ENCODE results near the gene RNF141. TPM values are rescaled to one million over a fixed set of nuclear protein-coding genes. Genes with fewer than 3 reads are reported as not detected.

The RNF141 gene, protein sequence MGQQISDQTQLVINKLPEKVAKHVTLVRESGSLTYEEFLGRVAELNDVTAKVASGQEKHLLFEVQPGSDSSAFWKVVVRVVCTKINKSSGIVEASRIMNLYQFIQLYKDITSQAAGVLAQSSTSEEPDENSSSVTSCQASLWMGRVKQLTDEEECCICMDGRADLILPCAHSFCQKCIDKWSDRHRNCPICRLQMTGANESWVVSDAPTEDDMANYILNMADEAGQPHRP
- 29.7 TPM for polyA plus RNA-seq (2013, experiment 1 of 2; ENCODE audit: insufficient read length)
- polyA plus RNA-seq (2013, experiment 2 of 2; ENCODE audit: insufficient read length): 32.3 TPM

DNA sequence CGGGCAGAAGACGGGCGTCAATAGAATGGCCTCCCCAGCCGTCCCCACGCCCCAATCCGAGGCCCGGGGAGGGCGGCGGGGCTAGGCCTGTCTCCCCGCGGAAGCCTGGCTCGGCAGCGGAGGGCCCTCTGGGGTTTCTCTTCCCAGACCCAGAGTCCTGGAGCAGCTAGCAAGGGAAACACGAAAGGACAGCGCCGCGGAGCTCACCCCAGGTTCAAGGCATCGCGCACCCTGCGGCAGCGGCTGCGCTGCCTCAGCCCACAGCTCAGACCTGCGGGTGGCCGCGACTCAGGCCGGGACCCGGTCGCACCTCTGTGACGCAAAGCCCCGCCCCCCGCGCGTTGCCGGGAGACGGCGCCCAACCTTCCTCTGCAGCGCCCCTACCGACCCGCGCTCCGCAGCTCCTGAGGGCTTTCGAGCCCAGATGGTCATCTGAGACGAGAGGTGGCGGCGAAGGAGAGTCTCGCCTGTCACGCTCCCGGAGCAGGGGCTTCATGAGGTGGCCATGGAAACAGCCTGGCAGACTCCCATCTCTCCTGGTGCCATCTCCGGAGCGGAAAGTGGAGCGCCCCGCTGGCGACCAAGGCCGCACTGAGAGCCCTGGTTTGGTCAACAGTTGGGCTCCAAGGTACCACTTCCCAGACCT, at the start of gene RNF141:
Gene RNF141 (minus strand): TSS at position 273 of the 646 bp plus-strand sequence. CDS start 7,029 bp downstream, outside the sequence.
- peak; percentile 92 for DNase-seq

DNA sequence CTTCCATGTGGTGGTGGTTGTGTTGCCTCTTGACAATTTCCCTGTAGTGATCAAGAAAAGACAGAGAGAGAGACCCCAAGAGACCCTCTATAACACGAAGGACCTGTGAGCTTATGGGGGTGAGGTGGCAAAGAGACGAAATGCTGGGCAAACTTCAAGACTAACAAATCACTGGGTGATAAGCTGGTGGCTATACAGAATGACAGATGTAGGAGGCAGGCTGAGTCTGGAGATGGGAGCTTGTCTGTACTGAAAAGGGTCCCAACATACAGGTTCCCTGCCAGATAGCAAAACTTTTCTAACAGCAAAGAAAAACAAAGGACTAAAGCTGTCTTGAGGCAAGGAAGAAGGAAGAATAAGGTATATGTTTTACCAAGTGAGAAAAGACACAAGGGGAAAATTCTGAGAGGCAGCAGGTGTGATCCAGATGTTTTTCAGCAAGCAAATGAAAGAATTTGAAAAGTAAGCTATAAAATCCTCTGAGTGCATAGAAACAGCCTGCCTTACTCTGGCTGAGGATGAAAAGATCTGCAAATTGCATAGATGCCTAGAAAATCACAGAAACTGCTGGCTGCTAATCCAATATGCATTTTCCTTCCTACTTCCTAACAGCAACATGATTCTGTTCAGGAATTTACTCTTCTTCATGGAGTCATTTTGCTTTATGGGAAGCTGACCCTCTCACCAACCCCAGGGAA, 49.4 kb upstream of the RNF141 start:
- peak; percentile 40 for DNase-seq

DNA sequence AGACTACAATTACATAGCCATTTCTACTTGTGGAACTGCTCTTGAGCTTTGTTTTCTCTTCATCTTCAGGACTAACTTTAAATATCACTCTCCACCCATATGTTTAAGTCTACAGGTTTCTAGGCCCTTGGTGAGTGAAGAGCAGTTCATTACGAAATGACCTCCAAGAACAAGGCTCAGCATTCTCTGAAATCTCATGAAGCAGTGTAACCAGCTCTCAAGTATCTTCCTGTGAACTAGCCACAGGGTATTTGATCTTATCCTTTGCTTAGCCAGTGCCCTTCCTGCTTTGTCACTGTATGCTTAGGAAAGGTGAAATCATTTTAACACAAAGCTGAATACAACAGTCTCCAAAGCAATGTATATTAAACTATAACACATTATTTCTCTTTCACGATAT, 47.9 kb upstream of the RNF141 start:
- DNase-seq: no peak

DNA sequence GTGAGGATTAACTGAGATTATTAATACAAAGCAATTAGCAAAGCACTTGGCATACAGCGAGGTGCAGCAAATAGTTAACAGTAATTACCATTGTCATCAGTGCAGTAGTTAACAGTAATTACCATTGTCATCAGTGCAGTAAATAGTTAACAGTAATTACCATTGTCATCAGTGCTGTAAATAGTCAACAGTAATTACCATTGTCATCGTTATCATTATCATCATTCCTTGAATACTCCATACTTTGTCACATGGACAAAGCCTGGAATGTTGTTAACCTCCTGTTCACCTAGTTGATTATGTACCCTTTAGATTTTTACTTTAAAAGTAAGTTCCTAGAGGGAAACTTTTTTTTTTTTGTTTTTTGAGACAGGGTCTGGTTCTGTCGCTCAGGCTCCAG, 47.0 kb upstream of the RNF141 start:
- DNase-seq: no peak

DNA sequence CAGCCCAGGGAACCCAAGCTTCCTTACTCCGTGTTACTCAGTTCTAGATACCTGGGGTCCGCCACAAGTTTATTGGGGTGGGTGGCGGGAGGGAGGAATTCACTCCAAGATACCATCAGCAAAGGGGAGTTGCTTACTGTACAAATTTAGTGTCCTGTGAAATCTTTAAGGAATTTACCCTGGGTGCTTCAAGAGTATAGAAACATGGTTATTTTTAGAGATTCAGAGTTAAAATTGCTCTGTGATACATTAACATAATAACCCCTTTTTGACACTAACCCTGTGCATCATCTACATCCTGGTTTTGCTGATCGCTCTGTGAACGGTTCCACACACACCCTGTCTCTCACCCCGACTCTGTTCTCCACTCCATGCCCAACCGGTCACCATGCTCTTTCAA, 46.4 kb upstream of the RNF141 start:
- no peak for DNase-seq

DNA sequence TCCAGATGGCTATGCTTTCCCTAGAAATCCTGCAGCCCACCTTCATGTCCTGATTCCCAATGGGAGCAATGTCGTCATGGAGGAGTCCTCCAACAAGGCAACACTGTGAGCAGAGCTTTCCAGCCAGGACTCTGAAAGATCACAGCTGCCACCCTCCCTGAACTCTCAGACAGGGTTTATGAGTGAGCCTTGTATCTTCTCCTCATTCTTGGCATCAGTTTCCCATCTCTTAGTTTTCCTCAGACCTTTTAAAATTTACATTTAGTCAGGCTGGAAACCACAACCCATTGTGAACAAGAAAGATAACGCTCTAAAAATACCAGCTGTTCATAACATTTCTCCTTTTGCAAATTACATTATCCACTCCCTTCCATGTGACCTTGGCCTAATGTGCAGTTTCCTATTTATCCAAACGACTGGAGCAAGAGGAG, 43.1 kb upstream of the RNF141 start:
- DNase-seq: no peak

DNA sequence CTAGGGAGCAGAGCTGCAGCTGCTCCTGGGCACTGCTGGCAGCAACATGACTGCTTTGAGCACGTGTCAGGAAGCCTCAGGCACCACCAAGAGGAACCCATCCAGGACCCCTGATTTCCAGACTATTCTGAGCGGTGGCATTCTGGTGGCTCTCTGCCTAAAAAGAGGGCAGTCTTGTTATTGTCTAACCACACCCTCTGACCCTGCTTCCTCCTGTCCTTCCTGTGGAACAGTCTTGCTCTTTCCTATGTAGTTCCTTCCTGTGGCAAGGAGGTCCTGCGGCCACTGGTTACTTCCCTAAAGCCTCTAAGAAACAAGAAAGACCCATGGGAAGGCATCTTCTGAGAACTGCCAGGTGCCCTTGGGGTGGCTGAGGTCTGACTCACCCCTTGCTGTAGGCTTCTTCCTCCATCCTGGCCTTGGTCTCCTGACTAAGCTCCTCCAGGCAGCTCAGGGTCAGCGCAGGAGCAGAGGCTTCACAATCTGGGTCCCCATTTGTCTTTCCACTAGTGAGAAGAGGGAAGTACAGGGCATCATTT, 40.6 kb upstream of the RNF141 start:
- DNase-seq: no peak

DNA sequence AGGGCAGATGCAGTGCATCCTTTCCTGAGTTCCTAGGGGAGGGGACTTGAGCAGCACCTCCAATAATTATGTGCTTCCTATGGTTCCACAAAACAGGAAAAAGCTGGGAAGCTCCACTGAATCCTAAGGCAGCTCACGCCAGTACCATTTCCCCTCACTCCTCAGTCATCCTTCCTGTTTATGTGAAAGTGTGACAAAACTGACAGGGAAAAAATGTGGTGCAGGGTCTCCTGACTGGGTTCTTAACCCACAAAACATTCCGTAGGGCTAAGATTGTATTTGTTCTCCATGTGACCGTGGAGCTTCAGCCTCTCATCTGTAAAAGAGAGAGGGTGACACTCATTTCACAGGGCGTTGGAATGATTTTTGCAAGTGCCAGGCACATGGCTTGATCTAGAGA, 39.6 kb upstream of the RNF141 start:
- DNase-seq: no peak

DNA sequence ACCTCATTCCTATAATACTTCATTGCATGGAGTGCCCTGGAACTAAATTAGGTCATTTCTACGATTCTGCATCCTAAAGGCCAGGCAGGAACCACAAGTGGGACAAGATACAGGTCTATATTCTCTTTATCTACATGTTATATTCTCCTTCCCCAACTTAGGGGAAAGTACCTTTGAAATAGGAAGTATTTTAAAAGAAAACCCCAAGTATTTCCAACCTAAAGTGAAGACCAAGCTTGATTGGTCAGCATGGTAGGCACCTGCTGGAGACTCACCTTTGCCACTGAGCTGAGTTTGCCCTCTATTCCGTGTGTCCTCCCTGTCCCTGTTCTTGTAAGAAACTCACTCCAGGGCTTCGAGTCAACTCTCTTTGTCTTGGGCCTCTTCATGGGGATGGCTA, 38.7 kb upstream of the RNF141 start:
- no peak for DNase-seq

DNA sequence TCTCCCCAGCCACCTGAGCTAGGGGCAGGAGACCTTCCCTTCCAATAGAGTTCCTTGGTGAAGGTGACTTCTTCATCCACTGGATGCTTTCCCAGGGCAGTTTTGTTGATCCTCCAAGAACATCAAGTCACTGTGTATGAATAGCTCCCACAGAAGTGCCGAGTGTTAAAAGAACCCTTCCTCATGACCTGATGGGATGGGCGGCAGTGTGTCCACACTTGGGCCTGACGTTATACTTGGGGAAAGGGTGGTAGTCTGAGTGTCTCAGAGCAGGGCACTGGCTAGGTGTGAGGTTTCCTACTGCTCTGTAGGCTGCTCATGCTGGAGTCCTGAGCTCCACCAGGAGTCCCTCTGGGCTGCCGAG, 35.0 kb upstream of the RNF141 start:
- DNase-seq: no peak

DNA sequence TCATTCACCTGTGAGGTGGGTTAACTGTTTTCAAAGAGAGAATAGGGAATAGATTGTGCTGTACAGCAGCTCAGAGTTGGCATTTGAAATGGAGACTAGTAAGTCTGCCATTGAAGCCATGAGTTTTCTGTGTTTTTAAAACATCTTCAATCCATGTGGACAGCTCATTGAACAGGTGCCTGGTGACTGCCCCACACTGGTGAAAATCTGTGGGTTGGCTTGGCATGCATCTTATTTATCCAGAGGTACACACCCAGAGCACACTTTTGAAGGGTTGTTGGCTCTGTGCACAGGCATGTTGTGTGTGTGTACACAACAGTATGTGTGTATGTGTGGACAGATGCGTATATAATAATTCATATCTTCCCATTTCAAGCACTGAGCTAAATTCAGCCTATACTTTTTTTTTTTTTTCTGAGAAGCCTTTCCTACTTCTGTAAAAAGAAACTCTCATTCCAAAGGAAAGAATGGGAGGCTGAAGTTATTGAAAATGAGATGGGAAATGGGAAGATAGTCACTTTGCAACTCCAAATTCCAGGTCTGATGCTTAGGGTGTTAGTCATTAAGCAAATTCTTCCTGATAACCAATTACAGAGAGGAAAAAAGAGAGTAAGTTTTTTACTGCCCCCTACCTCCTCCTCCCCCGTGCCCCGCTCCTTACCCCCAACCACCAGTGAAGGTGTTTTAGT, 34.5 kb upstream of the RNF141 start:
- DNase-seq: no peak

DNA sequence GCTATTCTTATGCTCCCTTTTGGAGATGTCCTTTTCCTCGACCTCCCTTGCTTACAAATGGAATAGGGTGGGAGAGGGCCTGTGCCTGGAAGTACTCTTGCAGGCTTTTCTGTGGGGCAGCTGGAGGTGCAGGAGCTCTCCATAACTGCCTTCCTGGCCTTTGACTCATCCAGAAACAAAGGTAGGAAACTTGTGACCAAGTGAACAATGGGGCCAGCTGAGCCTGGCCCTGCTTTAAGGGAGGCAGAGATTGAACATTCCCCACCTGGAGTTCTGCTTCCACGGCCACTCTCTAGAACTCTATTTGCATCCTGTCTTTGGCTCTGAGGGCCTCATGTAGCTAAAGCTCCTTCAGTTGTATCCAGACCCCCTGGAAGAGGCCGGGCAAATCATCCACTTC, 32.6 kb upstream of the RNF141 start:
- DNase-seq: no peak

DNA sequence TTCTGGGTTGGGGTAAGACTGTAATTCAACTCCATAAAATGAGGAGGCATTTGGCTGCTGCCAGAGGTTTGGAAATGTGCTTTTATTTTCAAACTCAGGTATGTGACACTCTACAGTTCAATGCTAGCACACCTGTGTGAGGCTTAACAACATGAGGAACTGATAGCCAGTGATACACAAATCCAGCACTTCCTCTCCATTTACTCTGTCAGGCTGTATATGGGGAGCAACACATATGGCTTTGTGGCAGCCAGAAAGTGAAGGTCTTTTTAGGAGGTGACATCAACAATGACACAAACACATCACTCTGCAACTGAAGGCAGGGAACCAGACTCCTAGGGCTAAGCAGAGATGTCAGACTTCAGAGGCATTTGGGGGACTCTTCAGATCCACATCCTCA, 32.0 kb upstream of the RNF141 start:
- no peak for DNase-seq

DNA sequence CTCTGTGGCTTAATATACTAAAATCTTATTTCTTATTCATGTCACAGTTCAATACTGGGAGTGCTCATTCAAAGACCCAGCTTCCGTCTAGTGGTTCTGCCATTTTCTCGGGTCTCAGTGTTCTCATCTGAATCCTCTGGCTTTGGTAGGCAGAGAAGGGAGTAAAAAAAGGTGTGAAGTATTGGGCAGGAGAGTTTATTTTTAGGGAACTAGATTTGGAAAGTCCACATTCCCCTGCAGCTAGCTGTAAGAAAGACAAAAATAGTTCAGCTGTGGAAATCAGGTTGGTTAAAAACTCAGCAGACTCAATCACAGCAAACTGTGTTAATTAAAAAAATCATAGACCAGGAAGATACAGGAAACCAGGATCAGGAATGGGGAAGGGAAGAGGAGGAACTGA, 31.5 kb upstream of the RNF141 start:
- no peak for DNase-seq

DNA sequence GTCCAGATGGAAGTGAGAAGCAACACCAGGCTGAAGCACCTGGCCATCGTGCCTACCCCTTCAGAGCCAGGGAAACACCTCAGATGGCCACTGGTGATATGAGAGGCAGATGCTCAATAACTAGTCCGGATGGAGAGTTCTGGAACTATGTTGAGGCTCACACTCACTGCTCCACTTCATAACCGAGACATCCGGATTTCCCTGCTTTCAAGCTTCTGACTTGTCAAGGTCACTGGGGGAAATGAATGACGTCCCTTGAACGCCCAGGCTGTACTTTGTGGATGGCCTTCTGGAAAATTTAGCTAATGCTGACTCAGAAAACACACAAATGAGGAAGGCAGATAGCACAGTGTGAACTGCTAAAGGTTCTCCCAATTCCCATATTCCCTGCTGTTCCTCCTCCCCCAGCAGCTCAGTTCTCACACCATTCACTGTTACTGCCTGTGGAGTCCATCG, 27.5 kb upstream of the RNF141 start, which contains the start of gene LYVE1:
Gene LYVE1 (minus strand): TSS at position 180 of the 456 bp plus-strand sequence. CDS start 133 bp downstream, at position 47.
- DNase-seq: no peak

DNA sequence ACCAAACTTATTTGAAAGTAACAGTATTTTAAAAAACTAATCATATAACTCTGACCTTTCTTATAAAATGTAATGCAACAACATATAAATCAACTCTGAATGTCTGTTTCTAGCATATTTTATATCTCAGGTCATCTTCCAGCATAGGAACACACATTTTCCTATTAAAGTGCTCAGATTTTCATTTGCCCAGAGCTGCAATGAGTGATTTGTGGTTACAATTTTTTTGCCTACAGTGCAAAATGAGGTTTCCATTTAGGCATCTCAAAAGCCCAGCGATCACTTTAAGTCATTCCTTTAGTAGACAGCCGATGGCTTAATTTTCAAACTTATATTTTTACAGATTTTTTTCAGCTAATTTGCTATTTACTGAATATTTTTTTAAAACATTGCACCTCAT, 26.5 kb upstream of the RNF141 start:
- DNase-seq: peak; percentile 57

DNA sequence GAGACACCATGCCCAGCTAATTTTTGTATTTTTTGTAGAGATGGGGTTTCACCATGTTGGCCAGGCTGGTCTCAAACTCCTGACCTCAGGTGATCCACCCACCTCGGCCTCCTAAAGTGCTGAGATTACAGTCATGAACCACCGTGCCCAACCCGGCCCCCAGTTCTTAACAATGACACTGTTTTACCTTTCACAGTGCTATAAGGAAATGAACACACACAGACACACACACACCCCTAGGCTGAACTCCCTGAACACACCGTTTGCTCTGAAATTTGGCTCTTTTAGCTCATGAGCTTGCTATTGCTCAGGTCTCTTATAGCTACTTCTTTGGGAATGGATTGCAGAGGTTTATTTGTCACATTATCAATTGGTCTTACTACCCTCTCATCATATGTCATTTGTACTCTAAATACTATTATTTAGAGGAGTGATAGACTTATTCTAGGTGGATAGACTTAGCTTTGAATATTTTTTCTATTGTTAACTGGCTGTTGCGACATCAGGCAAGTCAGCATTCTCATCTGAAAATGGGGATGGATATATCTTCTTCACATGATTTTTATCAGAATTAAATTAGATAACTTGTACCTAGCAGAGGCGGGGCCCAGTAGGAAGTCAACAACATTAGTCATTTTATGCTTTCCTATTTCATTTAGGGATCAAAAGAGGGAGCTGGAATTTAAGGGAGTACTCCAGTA, 25.4 kb upstream of the RNF141 start:
- DNase-seq: no peak

DNA sequence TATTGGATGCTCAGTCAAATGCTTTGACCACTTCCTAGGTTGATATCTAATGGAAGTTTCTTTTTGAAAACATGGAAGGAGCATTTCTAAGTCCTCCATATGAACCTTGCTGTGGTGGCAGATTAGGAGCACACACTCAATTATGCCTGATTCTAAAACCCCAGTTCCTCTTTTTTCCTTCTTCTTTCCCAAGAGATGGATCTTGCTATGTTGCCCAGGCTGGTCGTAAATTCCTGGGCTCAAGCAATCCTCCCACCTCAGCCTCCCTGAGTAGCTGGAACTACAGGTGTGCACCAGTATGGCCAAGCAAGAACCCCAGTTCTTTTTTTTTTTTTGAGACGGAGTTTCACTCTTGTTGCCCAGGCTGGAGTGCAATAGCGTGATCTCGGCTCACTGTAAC, 24.5 kb upstream of the RNF141 start:
- no peak for DNase-seq

DNA sequence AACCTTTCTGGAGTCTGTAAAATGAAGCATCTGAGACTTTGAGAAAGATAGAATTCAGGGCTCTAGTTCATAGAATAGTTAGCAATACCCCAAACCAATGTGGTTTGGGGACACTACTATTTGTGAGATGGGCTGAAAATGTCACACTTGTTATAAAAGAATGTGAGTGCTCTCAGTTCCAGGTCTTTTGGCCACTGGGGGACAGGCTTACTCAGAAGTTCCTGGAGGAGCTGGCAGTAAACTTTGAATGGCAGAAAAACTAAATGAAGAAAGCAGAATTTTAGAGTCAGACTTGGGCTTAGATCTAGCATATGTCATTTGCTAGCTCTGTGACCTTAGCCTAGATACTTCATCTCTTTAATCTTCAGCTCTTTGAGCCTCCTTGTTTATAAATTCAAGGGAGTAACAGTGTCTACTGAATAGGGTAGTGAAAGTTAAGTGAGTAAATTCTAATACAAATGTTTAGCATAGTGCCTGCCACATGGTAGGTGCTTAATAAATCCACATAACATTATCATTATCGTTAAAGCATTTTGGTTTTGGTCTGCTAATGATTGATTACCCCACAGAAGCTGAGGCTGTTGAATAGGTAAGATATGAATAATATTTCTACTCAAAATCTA, 23.8 kb upstream of the RNF141 start:
- peak; percentile 36 for DNase-seq

DNA sequence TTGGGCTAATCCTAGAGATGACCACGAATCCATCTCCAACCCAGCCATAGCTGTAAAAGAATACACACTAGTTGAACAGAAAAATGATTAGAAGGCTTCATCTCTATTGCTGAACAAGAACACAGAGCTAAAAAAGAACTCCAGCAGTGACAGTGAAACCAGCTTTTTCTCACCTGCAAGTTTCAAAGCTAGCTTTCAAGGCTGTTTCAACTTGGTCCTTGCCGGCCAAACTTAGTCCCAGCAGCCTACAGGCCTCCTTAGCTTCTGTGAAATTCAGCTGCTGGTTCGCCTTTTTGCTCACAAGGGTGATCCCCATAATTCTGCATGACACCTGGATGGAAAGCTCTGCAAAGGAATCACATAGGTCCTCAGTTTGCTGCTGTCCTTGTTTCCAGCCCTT, 23.0 kb upstream of the RNF141 start:
- DNase-seq: no peak

DNA sequence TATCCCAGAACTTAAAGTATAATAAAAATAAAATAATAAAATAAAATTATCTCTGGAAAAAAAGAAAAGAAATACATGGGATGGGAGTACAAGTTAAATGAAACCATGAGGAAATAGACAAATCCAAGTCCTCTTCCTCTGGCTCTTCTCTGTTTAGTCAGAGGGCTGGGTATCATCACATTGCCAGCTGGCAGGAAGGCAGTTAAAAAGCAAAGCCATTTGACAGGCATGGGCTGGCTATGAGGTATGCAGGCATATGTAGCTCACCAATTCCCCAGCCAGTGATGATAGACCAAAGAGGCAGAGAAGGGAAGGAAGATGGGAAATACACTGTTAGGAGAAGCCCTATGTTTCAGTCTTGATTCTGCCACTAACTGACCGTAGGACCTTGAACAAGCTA, 21.0 kb upstream of the RNF141 start:
- no peak for DNase-seq
